Measurements from ENCODE around the gene PLK3. TPM values are rescaled to one million over a fixed set of nuclear protein-coding genes. Genes with fewer than 3 reads are reported as not detected.

PLK3 gene
- total RNA-seq (ENCODE audit: low replicate concordance): 14.0 and 43.7 TPM in 2 replicates

GRCh38 chr1:44799770-44800584, at the start of gene PLK3:
PLK3 (plus strand) TSS chr1:44800377; CDS start chr1:44800464, 87 bp downstream.

GRCh38 chr1:44775078-44775929, 24.9 kb upstream of the PLK3 start, which contains the start of gene RPS8:
RPS8 (plus strand) TSS chr1:44775540; CDS start chr1:44775597, 57 bp downstream.

GRCh38 chr1:44788120-44788860, 11.9 kb upstream of the PLK3 start, which contains the start of gene BEST4:
BEST4 (minus strand) TSS chr1:44788170; CDS start chr1:44787705, 465 bp downstream.

GRCh38 chr1:44806704-44807363, 6.7 kb downstream of the PLK3 start, which contains the start of gene DYNLT4:
DYNLT4 (minus strand) TSS chr1:44807351; CDS start chr1:44806668, 683 bp downstream.

DNA sequence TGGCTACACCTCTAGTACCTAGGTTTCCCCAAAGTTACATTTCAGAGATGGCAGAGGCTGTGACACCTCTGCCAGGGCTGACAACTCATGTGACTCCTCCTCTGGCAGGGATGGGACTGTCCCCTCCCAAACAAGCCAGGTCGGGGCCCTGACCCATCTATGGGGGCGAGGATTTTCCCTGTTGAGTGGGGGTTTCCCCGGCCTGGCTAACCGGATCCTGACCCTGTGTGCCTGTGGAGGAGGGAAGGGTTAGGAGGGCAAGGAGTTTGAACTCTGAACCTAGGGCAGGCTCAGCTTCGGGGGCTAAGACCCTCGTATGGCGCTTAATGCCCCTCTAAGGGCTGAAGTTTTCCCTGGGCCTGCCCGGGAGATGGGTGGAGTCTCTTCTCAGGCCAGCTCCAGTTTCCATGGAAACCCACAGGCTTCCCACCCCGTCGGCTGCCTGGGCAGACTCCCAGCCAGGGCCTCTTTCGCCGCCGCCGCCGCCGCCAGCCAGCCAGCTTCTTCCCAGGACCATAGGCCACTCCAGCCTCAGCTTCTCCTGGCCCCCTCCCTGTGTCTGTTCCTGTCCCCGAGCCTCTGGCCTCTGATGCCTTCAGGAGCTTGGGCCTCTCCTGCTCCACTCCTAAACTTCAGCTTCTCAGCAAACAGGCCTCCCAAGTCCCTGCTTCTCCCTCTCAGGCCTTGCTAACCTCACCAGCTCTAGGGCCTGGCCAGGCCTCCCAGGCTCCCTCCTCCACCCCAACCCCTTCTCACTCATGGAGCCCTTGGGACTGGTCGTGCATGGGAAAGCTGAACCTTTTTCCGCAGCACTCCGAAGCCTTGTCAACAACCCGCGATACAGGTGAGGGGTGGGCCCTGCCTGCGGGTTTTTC, 8.1 kb downstream of the PLK3 start, which contains the start of gene BTBD19:
BTBD19 (plus strand) TSS at position 461 of the 875 bp plus-strand sequence; CDS start at position 759, 298 bp downstream.

GRCh38 chr1:44842862-44843655, 42.9 kb downstream of the PLK3 start, which contains the start of gene PTCH2:
PTCH2 (minus strand) TSS chr1:44843253; CDS start chr1:44842932, 321 bp downstream.

Other genes starting within 250 kb of the PLK3 start
- gene TMEM53, start 125.9 kb upstream of the PLK3 start, total RNA-seq (ENCODE audit: low replicate concordance): 3.4 and 5.0 TPM in 2 replicates
- gene ARMH1, start 125.7 kb upstream of the PLK3 start, total RNA-seq (ENCODE audit: low replicate concordance): 0.60 and 3.5 TPM in 2 replicates
- gene RNU5D-1, start 69.2 kb upstream of the PLK3 start, total RNA-seq (ENCODE audit: low replicate concordance): not detected in 2 replicates
- gene KIF2C, start 60.5 kb upstream of the PLK3 start, total RNA-seq (ENCODE audit: low replicate concordance): 1.8 and 10.5 TPM in 2 replicates
- gene RPS8, start 24.8 kb upstream of the PLK3 start, total RNA-seq (ENCODE audit: low replicate concordance): 1,788 and 2,125 TPM in 2 replicates
- 0.08 TPM in 1 of 2 replicates, not detected in the other for gene BEST4, start 12.2 kb upstream of the PLK3 start, total RNA-seq (ENCODE audit: low replicate concordance)
- gene DYNLT4, start 7.0 kb downstream of the PLK3 start, total RNA-seq (ENCODE audit: low replicate concordance): 0.45 TPM in 1 of 2 replicates, not detected in the other
- 4.7 and 7.5 TPM in 2 replicates for gene BTBD19, start 8.1 kb downstream of the PLK3 start, total RNA-seq (ENCODE audit: low replicate concordance)
- gene PTCH2, start 42.9 kb downstream of the PLK3 start, total RNA-seq (ENCODE audit: low replicate concordance): 0.38 TPM in 1 of 2 replicates, not detected in the other
- 45.2 and 73.2 TPM in 2 replicates for gene EIF2B3, start 186.2 kb downstream of the PLK3 start, total RNA-seq (ENCODE audit: low replicate concordance)
- 17.4 and 25.6 TPM in 2 replicates for gene HECTD3, start 210.9 kb downstream of the PLK3 start, total RNA-seq (ENCODE audit: low replicate concordance)
- gene UROD, start 211.9 kb downstream of the PLK3 start, total RNA-seq (ENCODE audit: low replicate concordance): 182 and 313 TPM in 2 replicates

Data from smooth muscle cell of the coronary artery (primary cell).